GM23248 (cell line): ENCODE measurements around the gene ELP6. TPM values are rescaled to one million over a fixed set of nuclear protein-coding genes. Genes with fewer than 3 reads are reported as not detected.
"Not testable (repeated sequence)": the region's sequence is repeated elsewhere in the genome, so short reads cannot be mapped to it uniquely, and the experiment has no call there.

Experiments
- DNase-seq: peaks from one replicate; pipeline ENCODE4 v3.0.0-alpha.2; 2015
- H2AFZ ChIP-seq: fragments of 200-600 bp; sonication (generic); 2 replicates; pipeline ENCODE4 v1.6.1; 2016; ENCODE audit warnings: antibody characterized with exemption
- H3F3A ChIP-seq: fragments of 200-600 bp; sonication (generic); 2 replicates; pipeline ENCODE4 v1.6.1; 2016; ENCODE audit warnings: mild to moderate bottlenecking, antibody characterized with exemption, mixed run types; ENCODE audit not compliant: insufficient read depth
- H3K27ac ChIP-seq: fragments of 200-600 bp; sonication (generic); 2 replicates; pipeline ENCODE4 v1.5.1; 2016; ENCODE audit warnings: mild to moderate bottlenecking
- H3K27me3 ChIP-seq: fragments of 200-600 bp; sonication (generic); replicated peaks from 2 replicates; pipeline ENCODE4 v1.6.1; 2016; ENCODE audit warnings: mild to moderate bottlenecking; ENCODE audit not compliant: insufficient read depth
- H3K36me3 ChIP-seq: fragments of 200-600 bp; sonication (generic); 2 replicates; pipeline ENCODE4 v1.6.1; 2016; ENCODE audit warnings: low read depth, mild to moderate bottlenecking
- H3K4me1 ChIP-seq: fragments of 200-600 bp; sonication (generic); 2 replicates; pipeline ENCODE4 v1.6.1; 2016; ENCODE audit warnings: mild to moderate bottlenecking; ENCODE audit not compliant: insufficient read depth
- H3K4me2 ChIP-seq: fragments of 200-600 bp; sonication (generic); one replicate; pipeline ENCODE4 v1.6.1; 2016; ENCODE audit warnings: mild to moderate bottlenecking; ENCODE audit not compliant: unreplicated experiment
- H3K4me3 ChIP-seq: fragments of 200-600 bp; sonication (generic); 2 replicates; pipeline ENCODE4 v1.5.1; 2016; ENCODE audit warnings: mild to moderate bottlenecking
- H3K79me2 ChIP-seq: fragments of 200-600 bp; sonication (generic); 2 replicates; pipeline ENCODE4 v1.6.1; 2016; ENCODE audit warnings: mild to moderate bottlenecking; ENCODE audit not compliant: insufficient read depth
- H3K9ac ChIP-seq: fragments of 200-600 bp; sonication (generic); 2 replicates; pipeline ENCODE4 v1.6.1; 2016; ENCODE audit warnings: mild to moderate bottlenecking
- H3K9me2 ChIP-seq: fragments of 200-600 bp; sonication (generic); 2 replicates; pipeline ENCODE4 v1.6.1; 2016; ENCODE audit warnings: mixed run types, mild to moderate bottlenecking, moderate library complexity; ENCODE audit not compliant: insufficient read depth
- H3K9me3 ChIP-seq: fragments of 200-600 bp; sonication (generic); one replicate; pipeline ENCODE4 v1.6.1; 2017; ENCODE audit warnings: low read depth
- H4K20me1 ChIP-seq: fragments of 200-600 bp; sonication (generic); 2 replicates; pipeline ENCODE4 v1.6.0; 2016; ENCODE audit not compliant: insufficient read depth
- EZH2 ChIP-seq: fragments of 200-600 bp; sonication (generic); IDR thresholded peaks from 2 replicates; pipeline ENCODE4 v1.6.1; 2018; ENCODE audit warnings: antibody characterized with exemption, mild to moderate bottlenecking; ENCODE audit not compliant: insufficient read depth, poor library complexity, severe bottlenecking
- EZH2phosphoT487 ChIP-seq: fragments of 200-600 bp; sonication (generic); IDR thresholded peaks from 2 replicates; pipeline ENCODE4 v1.6.1; 2018; ENCODE audit warnings: antibody characterized with exemption, moderate library complexity, mild to moderate bottlenecking, low read depth; ENCODE audit not compliant: insufficient read depth
- WGBS, 2 experiments: methylation state at CpG; one replicate each; pipeline ENCODE4 v1.1.6; 2015 to 2017; ENCODE audit warnings: low lambda C conversion rate in 2 of 2, low coverage in 1 of 2; ENCODE audit errors: missing lambda C conversion rate in 2 of 2; 5-methylcytosine and 5-hydroxymethylcytosine counted together
- in situ Hi-C: fragments of 300-500 bp; cut with MboI; formaldehyde crosslinking; loops from 2 replicates; pipeline ENCODE4 v1.15.0; 2020
- polyA plus RNA-seq: library from polyadenylated mRNA; unstranded; fragments of >200 nt; fragmentation: Nextera tagmentation; extraction: Ambion mirVana; gene quantifications from 2 replicates; pipeline ENCODE4 v1.2.1, GENCODE V29; 2016
- total RNA-seq: library from RNA; depleted of rRNA; stranded (reverse); fragments of >200 nt; shearing (Covaris generic); gene quantifications from 2 replicates; pipeline ENCODE4 v1.2.3, GENCODE V29; 2014

Gene ELP6
- total and polyA plus RNA-seq, 2 experiments from 2014 or later: 28.6 to 36.0 TPM

GRCh38 chr3:47517937-47518336 is 4.4 kb upstream of the ELP6 start:
- no peaks in the 10 kb centered on the region for H3K9me2 ChIP-seq
- H3F3A ChIP-seq: no peaks in the 10 kb centered on the region
- H3K27me3 ChIP-seq: no peaks in the 10 kb centered on the region
- H3K9ac ChIP-seq: no peak overlapping the region
- WGBS, 2 experiments: 55 to 64% methylated on average over 2 of the region's 2 CpGs
- H3K27ac ChIP-seq: no peak overlapping the region
- no peak for DNase-seq
- H3K4me2 ChIP-seq: no peak overlapping the region
- no peaks in the 10 kb centered on the region for H4K20me1 ChIP-seq
- no peak overlapping the region for H2AFZ ChIP-seq
- TF ChIP-seq EZH2 (no peak), EZH2phosphoT487 (no peak)
- no peak overlapping the region for H3K4me3 ChIP-seq
- H3K36me3 ChIP-seq: no peaks in the 10 kb centered on the region
- H3K79me2 ChIP-seq: peaks cover under 1% of the 10 kb centered on the region
- no peaks in the 10 kb centered on the region for H3K4me1 ChIP-seq
- H3K9me3 ChIP-seq: no peaks in the 10 kb centered on the region
- in situ Hi-C loops: no loop called here

DNA sequence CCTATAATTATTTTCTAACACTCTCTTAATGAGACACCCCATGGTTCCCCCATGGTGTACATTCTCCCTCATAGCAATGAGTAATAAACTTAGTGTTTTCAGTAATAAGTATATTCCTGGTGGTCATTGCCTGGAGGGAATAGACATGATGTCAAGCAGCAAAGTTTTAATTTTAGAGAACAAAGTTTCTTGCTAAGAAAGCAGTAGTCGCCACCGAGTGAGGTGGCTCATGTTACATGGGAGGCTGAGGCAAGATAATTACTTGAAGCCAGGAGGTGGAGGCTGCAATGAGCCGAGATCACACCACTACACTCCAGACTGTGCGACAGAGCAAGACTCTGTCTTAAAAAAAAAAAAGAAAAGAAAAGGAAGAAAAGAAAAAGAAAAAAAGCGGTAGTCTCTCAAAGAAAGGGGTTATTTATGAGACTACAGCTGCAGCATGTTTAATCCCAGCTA is 2.4 kb upstream of the ELP6 start:
- H3K27me3 ChIP-seq: no peaks in the 10 kb centered on the region
- H3K4me2 ChIP-seq: no peak overlapping the region
- no peak for DNase-seq
- TF ChIP-seq EZH2: no peak
- TF ChIP-seq EZH2phosphoT487: no peak
- in situ Hi-C loops: no loop called here
- H3F3A ChIP-seq: no peaks in the 10 kb centered on the region
- 51 to 55% methylated on average over 5 of the region's 5 CpGs for WGBS, 2 experiments
- H3K27ac ChIP-seq: no peak overlapping the region
- no peaks in the 10 kb centered on the region; the same call in 1 of the 2 replicates for H3K4me1 ChIP-seq
- no peak overlapping the region for H3K9ac ChIP-seq
- H2AFZ ChIP-seq: peak overlapping the region; percentile 47; the same call in 1 of the 2 replicates
- H3K36me3 ChIP-seq: no peaks in the 10 kb centered on the region; the same call in 1 of the 2 replicates
- H3K4me3 ChIP-seq: no peak overlapping the region
- H4K20me1 ChIP-seq: no peaks in the 10 kb centered on the region
- no peaks in the 10 kb centered on the region for H3K9me2 ChIP-seq
- H3K79me2 ChIP-seq: peaks cover 21% of the 10 kb centered on the region
- no peaks in the 10 kb centered on the region for H3K9me3 ChIP-seq

DNA sequence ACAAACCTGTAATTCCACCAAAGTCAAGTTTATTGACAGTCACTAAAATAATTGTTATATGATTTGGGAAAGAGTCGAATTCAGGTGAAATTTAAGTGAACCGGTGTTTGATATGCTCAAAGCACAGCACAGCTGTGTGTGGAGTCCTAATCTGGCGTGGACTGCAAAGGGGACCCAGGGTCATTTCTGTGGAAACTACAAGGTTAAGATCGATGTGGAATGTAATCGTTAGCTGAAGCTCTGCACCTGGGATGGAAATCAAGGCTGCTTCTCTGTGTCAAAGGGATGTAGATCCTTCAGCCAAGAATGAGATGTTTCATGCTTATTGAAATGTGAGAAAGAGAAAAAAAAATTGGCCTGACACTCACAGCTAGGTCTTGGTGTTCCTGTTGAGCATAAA is 1.6 kb upstream of the ELP6 start:
- Histone ChIP-seq H3K9me3 (no peaks in the 10 kb centered on the region), H3K27me3 (no peaks in the 10 kb centered on the region), H3K79me2 (peaks cover 29% of the 10 kb centered on the region), H3K4me1 (no peaks in the 10 kb centered on the region; the same call in 1 of the 2 replicates), H3K4me3 (no peak overlapping the region), H3K9me2 (no peaks in the 10 kb centered on the region), H4K20me1 (no peaks in the 10 kb centered on the region), H3K36me3 (no peaks in the 10 kb centered on the region; the same call in 1 of the 2 replicates), H3K4me2 (no peak overlapping the region), H3F3A (no peaks in the 10 kb centered on the region), H2AFZ (no peak overlapping the region), H3K9ac (no peak overlapping the region), H3K27ac (no peak overlapping the region)
- in situ Hi-C loops: no loop called here
- WGBS, 2 experiments: 79 to 83% methylated on average over 5 of the region's 5 CpGs
- TF ChIP-seq EZH2 (no peak), EZH2phosphoT487 (no peak)
- DNase-seq: no peak

DNA sequence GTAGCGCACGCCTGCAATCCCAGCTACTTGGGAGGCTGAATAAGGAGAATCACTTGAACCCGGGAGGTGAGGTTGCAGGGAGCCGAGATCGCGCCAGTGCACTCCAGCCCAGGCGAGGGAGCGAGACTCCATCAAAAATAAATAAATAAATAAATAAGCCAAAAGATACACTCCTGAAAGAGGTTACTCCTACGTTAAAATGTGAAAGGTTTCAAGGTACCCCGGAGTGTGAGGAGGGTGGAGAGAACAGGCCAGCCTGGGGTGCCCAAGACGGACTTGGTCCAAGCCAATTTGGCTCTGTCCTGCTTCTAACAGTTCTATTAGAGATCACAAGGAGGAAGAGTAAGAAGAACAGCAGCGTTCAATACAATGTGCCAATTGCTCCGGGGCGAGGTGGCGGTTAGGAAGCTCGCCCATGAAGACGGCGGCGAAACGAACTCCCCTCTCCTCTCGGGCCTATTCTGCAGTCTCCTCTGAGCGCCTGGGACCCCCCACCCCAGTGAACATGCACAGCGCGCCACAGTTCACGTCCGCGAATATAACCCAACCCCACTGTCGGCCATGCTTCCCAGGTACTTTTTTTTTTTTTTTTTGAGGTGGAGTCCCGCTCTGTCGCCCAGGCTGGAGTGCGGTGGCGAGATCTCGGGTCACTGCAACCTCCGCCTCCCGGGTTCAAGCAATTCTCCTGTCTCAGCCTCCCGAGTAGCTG is 942 bp downstream of the ELP6 start:
- Histone ChIP-seq H3K9me2 (no peaks in the 10 kb centered on the region), H3K4me3 (peak overlapping the region; percentile 95), H3F3A (no peaks in the 10 kb centered on the region), H4K20me1 (no peaks in the 10 kb centered on the region), H3K36me3 (peaks cover 3% of the 10 kb centered on the region; the same call in 1 of the 2 replicates), H3K4me2 (peak overlapping the region; percentile 96), H3K27ac (peak overlapping the region; percentile 79), H3K4me1 (no peaks in the 10 kb centered on the region; the same call in 1 of the 2 replicates), H3K9ac (peak overlapping the region; percentile 85), H3K27me3 (no peaks in the 10 kb centered on the region), H3K79me2 (peaks cover 38% of the 10 kb centered on the region), H2AFZ (peak overlapping the region; percentile 95), H3K9me3 (no peaks in the 10 kb centered on the region)
- in situ Hi-C loops: no loop called here
- WGBS, 2 experiments: 11% methylated on average over 35 to 36 of the region's 36 CpGs
- peak; percentile 63 for DNase-seq
- TF ChIP-seq EZH2 (no peak), EZH2phosphoT487 (no peak)

DNA sequence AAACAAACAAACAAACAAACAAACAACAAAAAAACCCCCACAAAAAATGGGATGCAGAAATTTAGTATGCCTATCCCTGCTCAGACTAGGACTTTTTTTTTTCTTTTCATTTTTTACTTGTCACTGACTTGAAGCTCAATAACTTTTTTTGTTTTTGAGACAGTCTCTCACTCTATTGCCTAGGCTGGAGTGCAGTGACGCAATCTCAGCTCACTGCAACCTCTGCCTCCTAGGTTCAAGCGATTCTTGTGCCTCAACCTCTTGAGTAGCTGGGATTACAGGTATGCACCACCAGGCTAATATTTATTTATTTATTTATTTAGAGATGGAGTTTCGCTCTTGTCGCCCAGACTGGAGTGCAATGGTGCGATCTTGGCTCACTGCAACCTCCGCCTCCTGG is 8.2 kb downstream of the ELP6 start:
- H3K4me2 ChIP-seq, H3K4me1 ChIP-seq, H3K9me2 ChIP-seq, H3K27ac ChIP-seq, H3K9ac ChIP-seq, DNase-seq, H2AFZ ChIP-seq, H3K4me3 ChIP-seq, H3K9me3 ChIP-seq, H3K36me3 ChIP-seq, in situ Hi-C loops, H3F3A ChIP-seq, H3K27me3 ChIP-seq, H4K20me1 ChIP-seq: not testable (repeated sequence)
- peaks cover 10% of the 10 kb centered on the region for H3K79me2 ChIP-seq
- WGBS, 2 experiments: 94 to 97% methylated on average over 6 of the region's 6 CpGs
